ENCODE measurements around the gene BRME1. TPM values are rescaled to one million over a fixed set of nuclear protein-coding genes. Genes with fewer than 3 reads are reported as not detected.

The BRME1 gene
- total and polyA plus RNA-seq, 7 experiments from 2014 or later: 0.56 to 13.7 (median 2.6) TPM

- Histone ChIP-seq H3K4me1 (ENCODE audit: control insufficient read depth in 2 of 2, insufficient read depth in 2 of 2, low read length in 2 of 2) (peaks cover 31 to 41% of the 10 kb centered on the region in 2 donors), H3K4me3 (ENCODE audit: low read length) (peak overlapping the region; percentile 70), H3K9me3 (ENCODE audit: control insufficient read depth in 2 of 3, low read length in 3 of 3) (no peaks in the 10 kb centered on the region), H3K27ac (ENCODE audit: low read depth, low read length) (peak overlapping the region; percentile 85), H3K36me3 (ENCODE audit: control insufficient read depth in 2 of 3, insufficient read depth in 3 of 3, low read length in 3 of 3) (no peaks in the 10 kb centered on the region), H3K27me3 (ENCODE audit: control insufficient read depth in 2 of 2, insufficient read depth in 2 of 2, low read length in 2 of 2) (no peaks in the 10 kb centered on the region)
- peak overlapping the region; percentile 79 to 93 (median 88) for H3K4me3 Mint-ChIP-seq
- POLR2A ChIA-PET: interaction anchor here (0.9 to 1.9 kb wide), 4 partner anchors 8 to 45 kb away, joined by 3 to 7 read pairs (median 4); no protein-coding TSS in a partner anchor
- peaks cover 0 to 18% (median 0%) of the 10 kb centered on the region in 5 donors for H3K36me3 Mint-ChIP-seq
- H3K27ac Mint-ChIP-seq: peak overlapping the region; percentile 88 to 97 (median 91)
- peaks cover 15 to 41% (median 36%) of the 10 kb centered on the region in 7 donors for H3K4me1 Mint-ChIP-seq
- H3K9me3 Mint-ChIP-seq: no peaks in the 10 kb centered on the region
- CTCF ChIA-PET: interaction anchor here (0.5 to 0.6 kb wide), 2 partner anchors 28 to 387 kb away, joined by 4 to 5 read pairs; no protein-coding TSS in a partner anchor
- H3K27me3 Mint-ChIP-seq: no peaks in the 10 kb centered on the region
- intact Hi-C loops (cut with micrococcal nuclease): loop anchor here (1.0 to 2.0 kb wide), 7 partner anchors 9 to 73 kb away; partner anchors contain the start of genes BRME1 (in 1 of the 2), CC2D1A (in 1 of the 2) and ZSWIM4 (in 1 of the 2)
- peak; percentile 69 for ATAC-seq
- peak; percentile 88 to 97 (median 92) for DNase-seq
These were observed 72.3 kb downstream of the BRME1 start for GRCh38 chr19:13833330-13834243.

Small RNA genes within 50 kb of the gene (microRNA-seq; reads per million reads assigned to microRNA genes)
- gene MIR181C (ENCODE audit: borderline microRNAs expressed) (114 reads per million, percentile 56 among the genes with 10 or more reads in this experiment), gene MIR181D (ENCODE audit: borderline microRNAs expressed) (35.8 reads per million, percentile 43 among the genes with 10 or more reads in this experiment)

Other genes with a start within 250 kb of the BRME1 start
- gene MRI1, start 141.6 kb downstream of the BRME1 start, total RNA-seq: 10 to 100 TPM; 29.1 to 56.2 (median 49.2) TPM
- 10 to 100 TPM in 1 of 2 donors, 1 to 10 TPM in 1; 7.1 to 22.4 TPM for gene MRI1, start 141.6 kb downstream of the BRME1 start, polyA plus RNA-seq
- gene C19orf53, start 131.7 kb downstream of the BRME1 start, total RNA-seq: 100 to 1,000 TPM in 1 of 5 experiments, 10 to 100 TPM in 4; 57.2 to 108 (median 86.2) TPM
- gene C19orf53, start 131.7 kb downstream of the BRME1 start, polyA plus RNA-seq: 100 to 1,000 TPM; 203 to 289 TPM
- gene ZSWIM4, start 110.7 kb downstream of the BRME1 start, total RNA-seq: 1 to 10 TPM; 4.8 to 7.8 (median 5.9) TPM
- gene ZSWIM4, start 110.7 kb downstream of the BRME1 start, polyA plus RNA-seq: 1 to 10 TPM in 1 of 2 donors, under 1 TPM in 1; 0.73 to 1.6 TPM
- gene NANOS3, start 29.0 kb downstream of the BRME1 start, total RNA-seq: 1 to 10 TPM in 2 of 5 experiments, not detected in 3; 1.3 to 3.4 TPM
- gene NANOS3, start 29.0 kb downstream of the BRME1 start, polyA plus RNA-seq: not detected
- gene CC2D1A, start 84 bp upstream of the BRME1 start, total RNA-seq: 10 to 100 TPM; 21.0 to 33.1 (median 29.8) TPM
- gene CC2D1A, start 84 bp upstream of the BRME1 start, polyA plus RNA-seq: 10 to 100 TPM in 1 of 2 donors, 1 to 10 TPM in 1; 4.1 to 13.3 TPM
- under 1 TPM in 1 of 5 experiments, not detected in 4; 0.59 TPM for gene PODNL1, start 32.3 kb upstream of the BRME1 start, total RNA-seq
- gene PODNL1, start 32.3 kb upstream of the BRME1 start, polyA plus RNA-seq: under 1 TPM in 1 of 2 donors, not detected in 1; 0.33 TPM
- 10 to 100 TPM; 68.5 to 92.0 (median 87.2) TPM for gene DCAF15, start 46.4 kb upstream of the BRME1 start, total RNA-seq
- gene DCAF15, start 46.4 kb upstream of the BRME1 start, polyA plus RNA-seq: 1 to 10 TPM; 3.7 to 8.8 TPM
- gene RFX1, start 100.2 kb upstream of the BRME1 start, total RNA-seq: 10 to 100 TPM; 15.7 to 23.5 (median 20.5) TPM
- gene RFX1, start 100.2 kb upstream of the BRME1 start, polyA plus RNA-seq: 1 to 10 TPM; 1.0 TPM
- gene RLN3, start 122.0 kb upstream of the BRME1 start, total RNA-seq: not detected
- not detected for gene RLN3, start 122.0 kb upstream of the BRME1 start, polyA plus RNA-seq
- 100 to 1,000 TPM in 1 of 5 experiments, 10 to 100 TPM in 4; 32.1 to 118 (median 83.2) TPM for gene IL27RA, start 125.6 kb upstream of the BRME1 start, total RNA-seq
- 100 to 1,000 TPM in 1 of 2 donors, 10 to 100 TPM in 1; 76.4 to 120 TPM for gene IL27RA, start 125.6 kb upstream of the BRME1 start, polyA plus RNA-seq
- under 1 TPM in 1 of 5 experiments, not detected in 4; 0.22 TPM for gene PALM3, start 156.0 kb upstream of the BRME1 start, total RNA-seq
- gene PALM3, start 156.0 kb upstream of the BRME1 start, polyA plus RNA-seq: not detected
- gene MISP3, start 166.7 kb upstream of the BRME1 start, total RNA-seq: 1 to 10 TPM in 2 of 5 experiments, under 1 TPM in 3; 0.58 to 1.9 (median 0.91) TPM
- gene MISP3, start 166.7 kb upstream of the BRME1 start, polyA plus RNA-seq: under 1 TPM; 0.18 to 0.19 TPM
- gene C19orf67, start 179.7 kb upstream of the BRME1 start, total RNA-seq: under 1 TPM in 3 of 5 experiments, not detected in 2; 0.34 to 0.78 (median 0.60) TPM
- not detected for gene C19orf67, start 179.7 kb upstream of the BRME1 start, polyA plus RNA-seq
- 10 to 100 TPM; 32.6 to 87.3 (median 62.5) TPM for gene SAMD1, start 184.6 kb upstream of the BRME1 start, total RNA-seq
- 1 to 10 TPM; 3.0 to 4.0 TPM for gene SAMD1, start 184.6 kb upstream of the BRME1 start, polyA plus RNA-seq
- gene PRKACA, start 211.6 kb upstream of the BRME1 start, total RNA-seq: 100 to 1,000 TPM in 1 of 5 experiments, 10 to 100 TPM in 4; 41.3 to 101 (median 63.1) TPM
- 1 to 10 TPM; 1.9 to 2.2 TPM for gene PRKACA, start 211.6 kb upstream of the BRME1 start, polyA plus RNA-seq
- 10 to 100 TPM in 1 of 5 experiments, 1 to 10 TPM in 3, under 1 TPM in 1; 0.98 to 79.0 (median 2.1) TPM for gene ASF1B, start 230.5 kb upstream of the BRME1 start, total RNA-seq
- 1 to 10 TPM; 2.4 to 4.5 TPM for gene ASF1B, start 230.5 kb upstream of the BRME1 start, polyA plus RNA-seq

Measured in naive thymus-derived CD4-positive, alpha-beta T cell (primary cell).